ENCODE results near the gene FIGNL2. TPM values are rescaled to one million over a fixed set of nuclear protein-coding genes. Genes with fewer than 3 reads are reported as not detected.

FIGNL2 gene
- total and polyA plus RNA-seq, 9 of the 15 experiments (the other 6 are each of a cell fraction or from before 2014, with no cell fraction given), result 0.01 TPM; not detected in 8

DNA sequence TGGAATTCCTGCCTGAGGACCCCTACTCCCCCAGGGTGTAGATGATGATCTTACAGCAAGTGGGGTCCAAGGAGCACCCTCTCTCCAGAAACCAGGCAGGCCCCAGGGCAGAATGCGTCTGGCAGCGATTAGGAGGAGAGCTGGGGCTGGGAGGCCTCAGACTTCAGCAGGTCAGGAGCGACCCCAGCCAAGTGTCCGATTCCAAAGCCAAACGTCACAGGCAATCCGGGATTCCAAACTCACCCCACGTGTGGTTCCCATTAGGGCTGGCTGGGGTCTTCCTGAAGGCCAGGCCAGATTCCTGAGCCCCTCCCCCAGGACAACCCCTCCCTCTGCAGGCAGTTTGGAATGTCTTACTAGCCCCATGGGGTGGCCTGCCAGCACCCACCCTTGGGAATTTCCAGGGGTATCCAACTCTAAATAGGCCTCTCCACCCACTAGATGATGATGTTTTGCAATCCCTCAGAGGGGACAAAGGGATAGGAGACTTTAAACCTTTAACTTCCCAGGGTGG, 17.3 kb upstream of the FIGNL2 start:
- Histone ChIP-seq H3K9ac (ENCODE audit: insufficient read depth in 1 of 2, low read depth in 2 of 2, low read length in 2 of 2) (no peak overlapping the region), H4K20me1 (replicated peaks; ENCODE audit: control insufficient read depth, insufficient read depth, low read length) (peaks cover 9% of the 10 kb centered on the region), H3K4me2 (ENCODE audit: insufficient read depth, low read length) (no peak overlapping the region), H3K4me1 (replicated peaks in 1 of 2; ENCODE audit: control insufficient read depth in 2 of 2, insufficient read depth in 2 of 2, low read length in 2 of 2) (peaks cover 0 to 23% of the 10 kb centered on the region in 2 experiments; a peak in 4 of 5 replicates), H3K27me3 (ENCODE audit: control insufficient read depth in 2 of 2, insufficient read depth in 2 of 2, low read length in 2 of 2) (peaks cover 55 to 88% of the 10 kb centered on the region in 2 experiments), H3K27ac (ENCODE audit: extremely low read depth, low read depth, low read length) (no peak overlapping the region), H3K4me3 (no peak overlapping the region), H3K36me3 (ENCODE audit: control insufficient read depth, insufficient read depth, low read length) (no peaks in the 10 kb centered on the region), H3K9me3 (replicated peaks; ENCODE audit: control insufficient read depth, insufficient read depth, low read depth, low read length) (no peaks in the 10 kb centered on the region), H3K9me1 (ENCODE audit: control insufficient read depth, insufficient read depth, low read length) (no peaks in the 10 kb centered on the region), H2AFZ (ENCODE audit: low read depth, low read length) (no peak overlapping the region), H3K79me2 (ENCODE audit: control insufficient read depth, insufficient read depth, low read length) (no peaks in the 10 kb centered on the region)
- no TSS peak for BruUV-seq (replicated peaks)
- ATAC-seq (no peak), FAIRE-seq (no peak), DNase-seq (ENCODE audit: extremely low read depth in 1 of 4, low spot score in 3 of 4) (no peak)
- no peak for TF ChIP-seq CBFB (CRISPR knock-in tag; IDR thresholded peaks at IDR 0.05)
- TF ChIP-seq SMAD4 (CRISPR knock-in tag; conservative IDR thresholded peaks at IDR 0.05), result no peak
- TF ChIP-seq, protein P1, sequence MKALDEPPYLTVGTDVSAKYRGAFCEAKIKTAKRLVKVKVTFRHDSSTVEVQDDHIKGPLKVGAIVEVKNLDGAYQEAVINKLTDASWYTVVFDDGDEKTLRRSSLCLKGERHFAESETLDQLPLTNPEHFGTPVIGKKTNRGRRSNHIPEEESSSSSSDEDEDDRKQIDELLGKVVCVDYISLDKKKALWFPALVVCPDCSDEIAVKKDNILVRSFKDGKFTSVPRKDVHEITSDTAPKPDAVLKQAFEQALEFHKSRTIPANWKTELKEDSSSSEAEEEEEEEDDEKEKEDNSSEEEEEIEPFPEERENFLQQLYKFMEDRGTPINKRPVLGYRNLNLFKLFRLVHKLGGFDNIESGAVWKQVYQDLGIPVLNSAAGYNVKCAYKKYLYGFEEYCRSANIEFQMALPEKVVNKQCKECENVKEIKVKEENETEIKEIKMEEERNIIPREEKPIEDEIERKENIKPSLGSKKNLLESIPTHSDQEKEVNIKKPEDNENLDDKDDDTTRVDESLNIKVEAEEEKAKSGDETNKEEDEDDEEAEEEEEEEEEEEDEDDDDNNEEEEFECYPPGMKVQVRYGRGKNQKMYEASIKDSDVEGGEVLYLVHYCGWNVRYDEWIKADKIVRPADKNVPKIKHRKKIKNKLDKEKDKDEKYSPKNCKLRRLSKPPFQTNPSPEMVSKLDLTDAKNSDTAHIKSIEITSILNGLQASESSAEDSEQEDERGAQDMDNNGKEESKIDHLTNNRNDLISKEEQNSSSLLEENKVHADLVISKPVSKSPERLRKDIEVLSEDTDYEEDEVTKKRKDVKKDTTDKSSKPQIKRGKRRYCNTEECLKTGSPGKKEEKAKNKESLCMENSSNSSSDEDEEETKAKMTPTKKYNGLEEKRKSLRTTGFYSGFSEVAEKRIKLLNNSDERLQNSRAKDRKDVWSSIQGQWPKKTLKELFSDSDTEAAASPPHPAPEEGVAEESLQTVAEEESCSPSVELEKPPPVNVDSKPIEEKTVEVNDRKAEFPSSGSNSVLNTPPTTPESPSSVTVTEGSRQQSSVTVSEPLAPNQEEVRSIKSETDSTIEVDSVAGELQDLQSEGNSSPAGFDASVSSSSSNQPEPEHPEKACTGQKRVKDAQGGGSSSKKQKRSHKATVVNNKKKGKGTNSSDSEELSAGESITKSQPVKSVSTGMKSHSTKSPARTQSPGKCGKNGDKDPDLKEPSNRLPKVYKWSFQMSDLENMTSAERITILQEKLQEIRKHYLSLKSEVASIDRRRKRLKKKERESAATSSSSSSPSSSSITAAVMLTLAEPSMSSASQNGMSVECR (CRISPR knock-in tag; IDR thresholded peaks at IDR 0.05), result no peak
- in situ Hi-C loops (cut with MboI), result no loop called here
- CTCF ChIA-PET (ENCODE audit: low intra/inter-chr PET ratio), result no interaction called here
- intact Hi-C loops (cut with micrococcal nuclease), result no loop called here
- WGBS (ENCODE audit: insufficient coverage, low coverage, missing lambda C conversion rate), result 16% methylated on average over 7 of the region's 7 CpGs
- POLR2A ChIA-PET, result no interaction called here

Measured in K562 (cell line).